HPDE6-E6E7 (cell line): ENCODE data around the gene ADPRHL1.
"Not testable (repeated sequence)": the region's sequence is repeated elsewhere in the genome, so short reads cannot be mapped to it uniquely, and the experiment has no call there.

Experiments
- DNase-seq: peaks from one replicate; pipeline ENCODE4 v3.0.0; 2011; ENCODE audit warnings: missing footprints; ENCODE audit errors: extremely low spot score

ADPRHL1 gene

DNA sequence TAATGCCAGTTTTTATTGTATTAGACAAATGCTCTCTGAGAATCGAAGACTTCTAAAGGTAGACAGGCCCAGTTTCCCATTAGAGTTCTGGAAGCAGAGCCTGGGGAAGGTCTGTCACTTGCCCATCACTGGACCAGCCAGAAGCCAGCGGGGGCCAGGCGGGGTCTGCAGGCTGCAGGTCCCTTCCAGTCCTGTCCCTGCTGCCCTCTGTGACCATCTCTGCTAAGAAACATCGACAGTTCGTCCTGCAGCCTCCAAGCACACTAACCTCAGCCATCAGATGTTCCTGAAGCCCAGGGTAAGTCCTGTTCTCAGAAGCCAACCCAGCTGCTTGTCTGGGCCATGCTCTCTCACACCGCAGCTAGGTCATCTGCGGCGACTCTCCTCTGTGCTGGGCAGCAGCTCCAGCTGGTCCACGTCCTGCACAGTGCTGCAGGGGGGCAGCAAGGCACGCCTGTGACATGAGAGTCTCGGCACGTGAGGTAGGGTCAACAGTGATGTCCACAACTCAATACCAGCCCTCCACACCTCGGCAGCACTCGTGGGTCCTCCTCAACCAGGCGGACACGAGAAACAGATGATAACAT is 2.9 kb upstream of the ADPRHL1 start:
- no peak for DNase-seq

- no peak for DNase-seq
Observed at GRCh38 chr13:113455384-113455783, 2.1 kb upstream of the ADPRHL1 start.

GRCh38 chr13:113454936-113455335 is 1.6 kb upstream of the ADPRHL1 start:
- no peak for DNase-seq

DNA sequence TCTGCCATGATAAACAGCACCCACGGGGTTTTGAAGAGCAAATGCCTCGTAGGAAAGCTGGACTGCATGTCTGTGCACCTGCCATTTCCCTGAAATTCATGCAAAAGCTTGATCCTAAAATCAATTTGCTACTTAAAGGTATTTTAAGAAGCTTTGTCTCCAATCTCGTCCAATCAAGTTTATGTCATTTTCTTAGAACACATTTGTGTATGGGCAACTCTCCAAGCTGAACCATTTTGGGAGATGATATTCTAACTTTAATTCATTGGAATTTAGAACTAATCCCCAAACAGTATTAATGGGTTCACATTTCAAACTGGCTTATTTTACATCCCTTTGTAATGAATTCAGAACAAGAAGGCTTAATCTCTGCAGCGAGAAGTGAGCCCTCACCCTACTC is 822 bp downstream of the ADPRHL1 start:
- DNase-seq, result no peak

- no peak for DNase-seq
Observed at GRCh38 chr13:113451951-113452421, 1.3 kb downstream of the ADPRHL1 start.

DNA sequence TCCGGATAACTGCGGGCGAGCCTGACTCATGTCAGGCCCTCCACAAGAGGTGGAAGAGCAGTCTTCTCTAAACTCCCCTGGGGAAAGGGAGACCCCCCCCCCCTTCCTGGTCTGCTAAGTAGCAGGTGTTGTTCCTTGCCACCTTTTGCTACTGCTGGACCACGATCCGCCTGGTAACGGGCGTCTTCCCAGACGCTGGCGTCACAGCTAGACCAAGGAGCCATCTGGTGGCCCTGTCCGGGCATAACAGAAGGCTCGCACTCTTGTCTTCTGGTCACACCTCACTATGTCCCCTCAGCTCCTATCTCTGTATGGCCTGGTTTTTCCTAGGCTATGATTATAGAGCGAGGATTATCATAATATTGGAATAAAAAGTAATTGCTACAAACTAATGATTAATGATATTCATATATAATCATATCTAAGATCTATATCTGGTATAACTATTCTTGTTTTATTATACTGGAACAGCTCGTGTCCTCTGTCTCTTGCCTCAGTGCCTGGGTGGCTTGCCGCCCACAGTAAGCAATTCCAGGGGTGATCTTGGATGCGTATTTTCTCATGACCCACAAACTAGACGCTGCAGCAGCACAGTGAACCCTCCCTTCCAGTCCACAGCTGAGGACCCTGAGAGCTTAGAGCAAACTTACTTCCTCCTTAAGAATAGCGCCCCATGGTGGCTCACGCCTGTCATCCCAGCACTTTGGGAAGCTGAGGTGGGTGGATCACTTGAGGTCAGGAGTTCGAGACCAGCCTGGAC is 2.2 kb downstream of the ADPRHL1 start:
- DNase-seq, result not testable (repeated sequence)

DNA sequence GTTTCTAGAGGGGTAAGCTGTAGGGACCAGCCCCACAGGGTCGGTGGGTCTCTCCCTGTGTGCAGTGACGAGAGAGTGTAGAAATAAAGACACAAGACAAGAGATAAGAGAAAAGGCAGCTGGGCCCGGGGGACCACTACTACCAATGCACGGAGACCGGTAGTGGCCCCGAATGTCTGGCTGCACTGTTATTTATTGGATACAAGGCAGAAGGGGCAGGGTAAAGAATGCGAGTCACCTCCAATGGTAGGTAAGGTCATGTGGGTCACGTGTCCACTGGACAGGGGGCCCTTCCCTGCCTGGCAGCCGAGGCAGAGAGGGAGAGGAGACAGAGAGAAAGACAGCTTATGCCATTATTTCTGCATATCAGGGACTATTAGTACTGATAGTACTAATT is 2.9 kb downstream of the ADPRHL1 start:
- not testable (repeated sequence) for DNase-seq

DNA sequence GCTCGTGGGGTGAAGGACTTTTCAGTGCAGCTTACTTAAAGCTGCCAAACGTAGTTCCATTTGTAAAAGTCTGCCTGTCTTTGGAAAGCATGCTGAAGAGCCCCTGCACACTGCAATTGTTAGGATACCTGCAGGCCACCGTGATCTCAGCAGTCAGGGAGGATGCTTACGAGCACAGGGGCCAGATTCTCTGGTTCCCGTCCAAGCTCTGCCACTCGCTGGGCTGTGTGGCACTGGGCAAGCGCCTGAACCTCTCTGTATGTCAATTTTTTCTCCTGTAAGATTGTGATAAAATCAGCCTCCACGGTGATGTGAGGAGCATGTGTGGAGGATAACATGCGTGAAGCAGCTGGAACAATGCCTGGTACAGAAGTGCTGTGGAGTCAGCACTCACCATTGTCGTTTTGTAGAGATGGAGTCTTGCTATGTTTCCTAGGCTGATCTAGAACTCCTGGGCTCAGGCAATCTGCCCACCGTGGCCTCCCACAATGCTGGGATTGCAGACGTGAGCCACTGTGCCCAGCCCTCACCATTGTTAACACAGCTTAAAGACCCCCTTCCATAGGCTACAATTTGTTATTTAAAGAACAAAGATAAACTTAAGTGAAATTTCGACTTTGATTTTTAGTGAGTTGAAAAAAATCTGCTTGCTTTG is 3.5 kb downstream of the ADPRHL1 start:
- DNase-seq, result no peak

DNA sequence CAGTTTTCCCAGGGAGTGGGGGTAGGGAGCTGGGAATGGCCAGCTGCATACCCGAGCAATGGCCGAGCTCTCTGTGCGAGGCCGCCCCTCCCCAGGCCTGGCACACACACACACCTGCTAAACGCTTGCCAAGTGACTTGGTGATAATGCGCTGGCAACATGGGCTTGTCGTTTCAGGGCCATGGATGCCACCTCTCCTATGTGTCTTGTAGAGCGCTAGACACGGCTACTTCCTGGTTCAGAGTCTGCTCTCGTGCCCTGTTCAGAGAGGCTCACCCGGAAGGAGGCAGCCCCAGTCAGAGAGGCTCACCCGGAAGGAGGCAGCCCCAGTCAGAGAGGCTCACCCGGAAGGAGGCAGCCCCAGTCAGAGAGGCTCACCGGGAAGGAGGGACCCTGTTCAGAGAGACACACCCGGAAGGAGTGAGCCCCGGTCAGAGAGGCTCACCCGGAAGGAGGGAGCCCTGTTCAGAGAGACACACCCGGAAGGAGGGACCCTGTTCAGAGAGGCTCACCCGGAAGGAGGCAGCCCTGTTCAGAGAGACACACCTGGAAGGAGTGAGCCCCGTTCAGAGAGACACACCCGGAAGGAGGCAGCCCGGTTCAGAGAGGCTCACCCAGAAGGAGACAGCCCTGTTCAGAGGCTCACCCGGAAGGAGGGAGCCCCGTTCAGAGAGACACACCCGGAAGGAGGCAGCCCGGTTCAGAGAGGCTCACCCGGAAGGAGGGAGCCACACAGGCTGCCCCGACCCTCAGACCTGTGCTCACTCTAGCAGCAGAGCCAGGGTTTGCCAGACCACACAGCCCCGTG is 4.2 kb downstream of the ADPRHL1 start:
- peak; percentile 63 for DNase-seq

DNA sequence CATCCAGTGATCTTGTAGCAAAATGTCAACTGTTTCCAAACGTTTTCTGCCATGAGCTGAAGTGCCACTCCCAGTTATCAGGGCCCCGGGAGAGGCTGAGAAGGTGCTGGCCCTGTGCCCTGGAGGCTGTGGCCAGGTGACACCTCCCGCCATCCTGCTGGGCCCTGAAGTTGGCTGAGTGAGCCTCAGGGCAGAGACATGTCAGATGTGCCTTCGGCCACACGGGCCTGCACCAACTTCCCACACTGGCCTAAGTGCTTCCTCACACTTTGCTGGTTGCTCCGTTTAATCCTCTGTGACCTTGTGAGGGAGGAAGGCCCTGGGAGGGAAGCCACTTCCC is 4.8 kb downstream of the ADPRHL1 start:
- DNase-seq, result no peak

DNA sequence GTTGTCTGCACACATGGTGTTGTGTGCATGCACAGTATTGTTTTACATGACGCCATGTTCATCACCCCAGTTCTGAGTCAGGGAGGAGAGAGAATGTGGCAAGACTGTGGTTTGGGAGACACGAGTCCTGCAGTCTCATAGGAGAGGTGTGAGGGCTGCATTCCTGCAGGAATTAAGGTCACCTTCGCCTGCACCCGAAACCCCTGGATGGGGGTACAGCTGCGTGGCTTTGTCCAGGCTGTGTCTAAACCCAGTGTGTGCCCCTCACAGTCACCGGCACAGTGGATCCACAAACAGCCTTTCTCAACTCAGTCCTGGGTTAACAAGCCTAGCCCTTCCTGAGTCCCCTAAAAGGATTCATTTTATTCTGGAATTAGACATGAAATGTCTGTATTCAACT is 5.7 kb downstream of the ADPRHL1 start:
- no peak for DNase-seq

DNA sequence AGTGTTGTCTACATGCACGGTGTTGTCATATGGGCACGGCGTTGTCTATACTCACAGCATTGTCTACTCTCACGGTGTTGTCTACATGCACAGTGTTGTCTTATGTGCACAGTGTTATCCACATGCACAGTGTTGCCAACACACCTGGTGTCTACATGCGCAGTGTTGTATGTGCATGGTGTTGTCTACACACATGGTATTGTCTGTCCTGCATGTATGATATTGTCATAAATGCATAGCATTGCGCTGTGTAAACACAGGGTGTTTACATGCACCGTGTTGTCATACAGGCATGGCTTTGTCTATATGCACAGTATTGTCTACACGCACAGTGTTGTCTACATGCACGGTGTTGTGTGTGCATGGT is 6.8 kb downstream of the ADPRHL1 start:
- no peak for DNase-seq

- DNase-seq, result no peak
Observed at GRCh38 chr13:113445791-113446487, 7.3 kb downstream of the ADPRHL1 start.

DNA sequence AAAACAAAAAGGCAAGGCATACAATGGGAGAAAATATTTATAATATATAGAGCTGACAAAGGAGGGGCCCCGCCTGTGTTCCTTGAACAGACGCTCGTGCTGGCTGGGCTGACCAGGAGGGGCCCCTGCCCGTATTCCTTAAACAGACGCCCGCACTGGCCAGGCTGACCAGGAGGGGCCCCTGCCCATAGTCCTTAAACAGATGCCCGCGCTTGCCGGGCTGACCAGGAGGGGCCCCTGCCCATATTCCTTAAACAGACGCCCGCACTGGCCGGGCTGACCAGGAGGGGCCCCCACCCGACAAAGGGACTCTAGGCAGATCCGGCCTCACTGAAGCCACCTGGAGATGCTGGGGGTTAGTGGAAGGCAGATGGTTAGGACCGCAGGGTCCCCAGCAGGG is 9.3 kb downstream of the ADPRHL1 start:
- no peak for DNase-seq

DNA sequence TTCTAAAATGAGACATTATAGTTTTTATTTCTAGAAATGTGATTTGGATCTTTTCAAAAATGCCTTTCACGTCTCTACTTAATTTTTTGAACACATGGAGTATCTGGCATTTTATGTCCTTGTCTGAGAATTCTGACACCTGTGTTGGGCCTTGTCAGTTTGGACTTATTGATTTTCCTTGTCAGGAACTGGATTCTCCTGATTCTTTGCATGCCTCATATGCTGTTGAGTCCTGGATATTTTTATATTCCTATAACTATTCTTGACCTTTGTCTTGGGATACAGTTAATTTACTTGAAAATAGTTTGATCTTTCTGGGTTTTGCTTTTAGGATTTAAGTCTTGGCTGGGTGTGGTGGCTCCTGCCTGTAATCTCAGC is 10.3 kb downstream of the ADPRHL1 start:
- DNase-seq, result no peak

GRCh38 chr13:113442354-113442984 is 10.8 kb downstream of the ADPRHL1 start:
- no peak for DNase-seq

DNA sequence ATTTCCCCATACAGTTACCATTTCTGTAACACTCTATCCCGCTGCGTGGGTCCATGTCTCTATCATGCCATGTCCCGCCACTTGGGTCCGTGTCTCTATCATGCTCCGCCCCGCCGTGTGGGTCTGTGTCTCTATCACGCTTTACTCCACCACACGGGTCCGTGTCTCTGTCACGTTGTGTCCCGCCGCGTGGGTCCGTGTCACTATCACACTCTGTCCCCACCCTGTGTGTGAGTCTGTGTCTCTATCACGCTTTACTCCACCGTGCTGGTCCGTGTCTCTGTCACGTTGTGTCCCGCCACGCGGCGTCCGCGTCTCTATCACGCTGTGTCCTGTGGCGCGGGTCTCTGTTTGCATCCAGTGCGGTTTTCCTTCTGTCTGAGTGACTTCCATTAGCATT is 11.6 kb downstream of the ADPRHL1 start:
- no peak for DNase-seq

GRCh38 chr13:113437408-113438010 is 15.8 kb downstream of the ADPRHL1 start:
- no peak for DNase-seq

DNA sequence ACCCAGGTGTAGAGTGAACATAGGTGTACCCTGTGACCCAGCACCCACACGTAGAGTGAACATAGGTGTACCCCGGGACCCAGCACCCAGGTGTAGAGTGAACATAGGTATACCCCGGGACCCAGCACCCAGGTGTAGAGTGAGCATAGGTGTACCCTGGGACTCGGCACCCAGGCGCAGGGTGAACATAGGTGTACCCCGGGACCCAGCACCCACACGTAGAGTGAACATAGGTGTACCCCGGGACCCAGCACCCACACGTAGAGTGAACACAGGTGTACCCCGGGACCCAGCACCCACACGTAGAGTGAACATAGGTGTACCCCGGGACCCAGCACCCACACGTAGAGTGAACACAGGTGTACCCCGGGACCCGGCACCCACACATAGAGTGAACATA is 16.4 kb downstream of the ADPRHL1 start:
- DNase-seq, result not testable (repeated sequence)

GRCh38 chr13:113435907-113436306 is 17.4 kb downstream of the ADPRHL1 start:
- DNase-seq, result not testable (repeated sequence)

- no peak for DNase-seq
Observed at GRCh38 chr13:113433391-113433916, 19.8 kb downstream of the ADPRHL1 start.
